Pons (tissue), 1 donor: ENCODE data around the gene SECTM1.
A peak's percentile ranks its signal among the peaks of the same experiment; 100 is the strongest.

Experiments
- DNase-seq: peaks from one replicate; pipeline ENCODE4 v3.0.0-alpha.2; 2016; ENCODE audit warnings: low spot score

Gene SECTM1

DNA sequence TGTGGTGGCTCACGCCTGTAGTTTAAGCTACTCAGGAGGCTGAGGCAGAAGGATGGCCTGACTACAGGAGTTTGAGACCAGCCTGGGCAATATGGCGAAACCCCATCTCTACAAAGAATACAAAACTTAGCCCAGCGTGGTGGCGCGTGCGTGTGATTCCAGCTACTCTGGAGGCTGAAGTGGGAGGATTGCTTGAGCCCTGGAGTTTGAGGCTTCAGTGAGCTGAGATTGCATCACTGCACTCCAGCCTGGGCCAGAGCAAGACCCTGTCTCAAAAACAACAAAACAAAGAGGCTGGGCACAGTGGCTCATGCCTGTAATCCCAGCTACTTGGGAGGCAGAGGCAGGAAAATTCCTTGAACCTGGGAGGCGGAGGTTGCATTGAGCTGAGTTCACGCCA is 53.0 kb downstream of the SECTM1 start:
- no peak for DNase-seq

DNA sequence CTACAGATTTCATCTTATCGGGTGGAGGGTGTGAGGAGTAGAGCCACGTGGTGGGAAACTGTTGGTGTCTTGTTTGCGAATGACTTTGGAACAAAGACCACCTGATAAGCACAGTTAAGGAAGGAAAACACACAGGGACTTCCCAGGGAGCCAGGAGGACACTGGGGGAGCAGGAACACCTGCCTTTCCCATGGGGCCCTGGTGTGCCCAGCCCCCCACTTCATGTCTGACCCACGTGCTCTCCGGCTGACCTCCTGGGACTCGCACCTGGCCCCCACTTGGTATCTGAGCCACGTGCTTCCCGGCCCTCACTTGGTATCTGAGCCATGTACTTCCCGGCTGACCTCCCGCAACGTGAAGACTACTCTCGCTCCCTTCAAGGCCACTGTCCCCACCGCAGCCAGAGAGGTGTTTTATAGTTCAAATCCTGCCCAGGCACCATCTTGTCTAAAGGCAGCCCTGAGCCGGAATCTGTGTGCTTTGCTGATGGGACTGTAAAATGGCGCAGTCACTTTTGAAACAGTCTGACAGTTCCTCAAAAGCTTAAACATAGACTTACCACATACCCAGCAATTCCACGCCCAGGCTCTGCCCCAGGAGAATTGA is 54.7 kb downstream of the SECTM1 start:
- DNase-seq: no peak

DNA sequence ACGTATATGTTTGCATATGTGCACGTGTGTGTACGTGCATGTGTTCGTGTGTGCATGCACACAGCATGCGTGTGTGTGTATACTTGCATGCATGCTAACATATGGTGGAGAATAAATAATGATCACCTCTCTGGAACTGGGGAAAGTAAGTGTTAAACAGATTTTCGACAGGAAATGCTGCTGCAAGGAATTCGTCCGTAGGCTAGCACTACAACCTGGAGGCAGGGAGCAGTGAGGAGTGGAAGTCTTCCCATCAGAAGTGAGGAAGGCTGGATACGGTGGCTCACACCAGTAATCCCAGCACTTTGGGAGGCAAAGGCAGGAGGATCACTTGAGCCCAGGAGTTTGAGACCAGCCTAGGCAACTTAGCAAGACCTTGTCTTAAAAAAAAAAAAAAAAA is 55.3 kb downstream of the SECTM1 start:
- DNase-seq: no peak

GRCh38 chr17:82277851-82278250 is 55.7 kb downstream of the SECTM1 start:
- peak; percentile 70 for DNase-seq

DNA sequence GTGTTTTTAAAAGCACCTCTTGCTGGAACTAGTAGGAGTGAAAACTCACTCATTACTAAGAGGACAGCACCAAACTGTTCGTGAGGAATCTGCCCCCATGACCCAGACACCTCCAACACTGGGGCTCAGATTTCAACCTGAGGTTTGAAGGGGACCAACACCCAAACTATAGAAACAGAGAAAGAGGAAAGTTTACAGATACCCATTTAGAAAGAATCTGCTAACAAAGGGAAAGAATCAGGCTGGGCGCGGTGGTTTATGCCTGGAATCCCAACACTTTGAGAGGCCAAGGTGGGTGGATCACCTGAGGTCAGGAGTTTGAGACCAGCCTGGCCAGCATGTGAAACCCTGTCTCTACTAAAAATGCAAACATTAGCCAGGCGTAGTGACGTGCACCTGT is 56.6 kb downstream of the SECTM1 start:
- no peak for DNase-seq

- no peak for DNase-seq
Measured at GRCh38 chr17:82275326-82275725, 58.2 kb downstream of the SECTM1 start.

GRCh38 chr17:82274134-82275020 is 59.2 kb downstream of the SECTM1 start:
- no peak for DNase-seq

DNA sequence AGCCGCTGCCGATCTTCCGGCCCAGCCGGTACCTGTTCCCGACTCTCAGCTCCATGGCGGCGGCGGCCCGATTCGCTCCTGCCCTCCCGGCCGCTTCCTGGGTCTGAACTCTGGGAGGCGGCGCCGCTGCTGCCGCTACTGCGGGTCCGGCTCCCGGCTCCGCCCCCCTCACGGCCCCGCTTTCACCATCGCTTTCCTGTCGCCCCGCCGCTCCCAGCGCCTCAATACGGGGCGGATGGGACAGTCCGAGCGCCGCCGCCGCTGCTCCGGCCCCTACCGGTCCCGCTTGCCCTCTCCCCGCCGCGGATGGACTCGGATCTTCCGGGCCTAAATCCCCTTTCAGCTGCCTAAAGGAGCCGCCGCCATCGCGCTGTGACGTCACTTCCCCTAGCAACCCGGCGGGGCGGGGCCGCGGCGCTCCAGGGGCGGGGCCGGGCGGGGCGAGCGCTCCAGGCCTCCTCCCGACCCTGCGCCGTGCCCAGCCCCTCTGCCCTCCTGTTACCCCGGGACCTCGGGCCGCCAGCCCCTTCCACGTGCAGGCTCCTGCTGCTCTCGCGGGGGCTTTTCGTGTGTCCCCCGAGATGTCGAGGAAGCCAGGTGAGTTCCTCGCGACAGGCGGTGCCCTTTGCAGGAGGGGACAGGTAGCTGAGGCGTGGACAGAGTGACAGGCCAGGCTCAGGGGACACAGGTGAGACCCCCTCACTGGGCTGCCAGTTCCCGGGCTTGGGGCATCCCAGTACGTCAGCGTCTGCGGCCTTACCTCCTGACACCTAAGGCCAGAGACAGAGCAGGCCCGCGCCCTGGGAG is 60.0 kb downstream of the SECTM1 start, which contains the start of gene CSNK1D:
TSS of gene CSNK1D (minus strand) at position 374 of the 807 bp plus-strand sequence. CDS start at position 55, 319 bp downstream.
- DNase-seq: peak; percentile 76

GRCh38 chr17:82272495-82273326 is 60.9 kb downstream of the SECTM1 start:
- no peak for DNase-seq

DNA sequence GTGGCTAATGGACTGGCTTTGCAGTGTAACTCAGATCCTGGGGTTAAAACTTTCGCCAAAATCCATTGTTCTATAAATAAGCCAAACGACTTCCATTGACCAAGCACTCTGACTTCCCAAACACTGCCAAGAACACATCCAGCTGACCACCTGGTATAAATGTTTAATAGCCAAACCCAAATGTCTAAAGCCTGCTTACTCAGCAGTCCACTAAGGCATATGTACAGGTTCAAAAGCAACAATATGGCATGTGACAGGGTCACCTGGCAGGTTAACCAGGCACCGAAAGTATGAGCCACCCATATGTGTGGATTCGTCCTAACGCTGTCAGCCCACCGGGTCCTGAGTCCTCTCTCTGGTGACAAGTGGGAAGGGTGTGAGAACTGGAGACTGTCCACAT is 62.2 kb downstream of the SECTM1 start:
- no peak for DNase-seq
